H1 (cell line): ENCODE data around the gene EEPD1. TPM values are rescaled to one million over a fixed set of nuclear protein-coding genes. Genes with fewer than 3 reads are reported as not detected.

ENCODE experiments used
- RFX5 ChIP-seq: IDR thresholded peaks from 2 replicates; pipeline ENCODE4 v1.6.1; 2011; ENCODE audit warnings: low read depth, low read length, improper control_type of control experiment, borderline replicate concordance
- SUZ12 ChIP-seq: fragments of 200-600 bp; sonication (generic); IDR thresholded peaks from 2 replicates; pipeline ENCODE4 v1.6.1; 2012; ENCODE audit warnings: mild to moderate bottlenecking, inconsistent platforms, low read length, moderate library complexity, mixed read lengths
- TAF7 ChIP-seq: optimal IDR thresholded peaks from 2 replicates; pipeline ENCODE3; 2011; ENCODE audit warnings: low read depth, mild to moderate bottlenecking, inconsistent platforms, low read length, moderate library complexity, borderline replicate concordance
- polyA plus RNA-seq, 7 experiments: library from polyadenylated mRNA; depleted of rRNA in 3 of 7; stranded (reverse) in 5 of 7; unstranded in 2 of 7; fragments of >200 nt in 5 of 7; fragments of 200-250 nt in 2 of 7; gene quantifications; 1 replicate in 5 of 7; 2 replicates in 1 of 7; 4 replicates in 1 of 7; pipeline versions ENCODE4 v1.2.1 to v1.2.3, GENCODE V29; 2011 to 2013; ENCODE audit warnings: missing spikeins in 2 of 7, mixed read lengths in 2 of 7
- total RNA-seq: library from RNA; stranded (reverse); fragmentation: NEBNext Ultra II Directional; extraction: Animal tissue kit (Norgen Biotek cat#: 25700); gene quantifications from 2 replicates; pipeline ENCODE4 v1.2.1, GENCODE V29; 2021
- TF ChIP-seq, protein P1 (sequence below): IDR thresholded peaks from 2 replicates; pipeline ENCODE4 v1.6.1; 2012; ENCODE audit warnings: inconsistent platforms
- TF ChIP-seq, protein P2 (sequence below): IDR thresholded peaks from 2 replicates; pipeline ENCODE4 v1.6.1; 2011; ENCODE audit warnings: low read length, improper control_type of control experiment
- TF ChIP-seq, protein P3 (sequence below), 3 experiments: IDR thresholded peaks; 1 replicate in 2 of 3; 2 replicates in 1 of 3; pipeline versions ENCODE4 v1.5.1 to v1.6.1; 2011; ENCODE audit warnings: low read length in 3 of 3, mild to moderate bottlenecking in 3 of 3, inconsistent platforms in 2 of 3, low read depth in 1 of 3, moderate library complexity in 1 of 3; ENCODE audit not compliant: insufficient read depth in 1 of 3; ENCODE audit errors: control extremely low read depth in 1 of 3

EEPD1 gene
- total and polyA plus RNA-seq, 2 of the 8 experiments (the other 6 are each of a cell fraction or from before 2014, with no cell fraction given), result 3.1 to 7.8 TPM

DNA sequence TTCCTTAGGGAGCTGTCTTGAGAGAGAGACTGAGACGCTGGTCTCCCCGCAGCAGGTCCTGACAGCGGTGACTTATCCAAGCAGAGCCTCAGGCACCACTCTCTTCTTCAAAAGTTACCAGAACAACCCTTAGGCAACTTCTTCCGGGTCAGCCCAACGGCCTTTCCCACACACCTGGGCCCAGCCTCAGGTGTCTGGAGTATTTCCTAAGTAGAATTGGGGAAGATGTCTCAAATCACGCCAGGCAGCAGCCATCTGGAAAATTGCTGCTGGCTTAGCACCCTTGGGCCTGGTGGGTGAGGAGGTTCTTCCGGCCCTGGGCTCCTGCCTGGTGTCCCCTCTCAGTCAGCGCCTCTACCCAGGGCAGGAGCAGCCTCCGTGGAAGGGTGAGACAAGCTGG is 156.2 kb downstream of the EEPD1 start (continued):
- TF ChIP-seq SUZ12 (no peak), RFX5 (no peak), TAF7 (no peak)
- TF ChIP-seq, protein P1, sequence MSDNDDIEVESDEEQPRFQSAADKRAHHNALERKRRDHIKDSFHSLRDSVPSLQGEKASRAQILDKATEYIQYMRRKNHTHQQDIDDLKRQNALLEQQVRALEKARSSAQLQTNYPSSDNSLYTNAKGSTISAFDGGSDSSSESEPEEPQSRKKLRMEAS, result no peak
- TF ChIP-seq, protein P2, sequence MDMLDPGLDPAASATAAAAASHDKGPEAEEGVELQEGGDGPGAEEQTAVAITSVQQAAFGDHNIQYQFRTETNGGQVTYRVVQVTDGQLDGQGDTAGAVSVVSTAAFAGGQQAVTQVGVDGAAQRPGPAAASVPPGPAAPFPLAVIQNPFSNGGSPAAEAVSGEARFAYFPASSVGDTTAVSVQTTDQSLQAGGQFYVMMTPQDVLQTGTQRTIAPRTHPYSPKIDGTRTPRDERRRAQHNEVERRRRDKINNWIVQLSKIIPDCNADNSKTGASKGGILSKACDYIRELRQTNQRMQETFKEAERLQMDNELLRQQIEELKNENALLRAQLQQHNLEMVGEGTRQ, result no peak
- TF ChIP-seq, protein P3, sequence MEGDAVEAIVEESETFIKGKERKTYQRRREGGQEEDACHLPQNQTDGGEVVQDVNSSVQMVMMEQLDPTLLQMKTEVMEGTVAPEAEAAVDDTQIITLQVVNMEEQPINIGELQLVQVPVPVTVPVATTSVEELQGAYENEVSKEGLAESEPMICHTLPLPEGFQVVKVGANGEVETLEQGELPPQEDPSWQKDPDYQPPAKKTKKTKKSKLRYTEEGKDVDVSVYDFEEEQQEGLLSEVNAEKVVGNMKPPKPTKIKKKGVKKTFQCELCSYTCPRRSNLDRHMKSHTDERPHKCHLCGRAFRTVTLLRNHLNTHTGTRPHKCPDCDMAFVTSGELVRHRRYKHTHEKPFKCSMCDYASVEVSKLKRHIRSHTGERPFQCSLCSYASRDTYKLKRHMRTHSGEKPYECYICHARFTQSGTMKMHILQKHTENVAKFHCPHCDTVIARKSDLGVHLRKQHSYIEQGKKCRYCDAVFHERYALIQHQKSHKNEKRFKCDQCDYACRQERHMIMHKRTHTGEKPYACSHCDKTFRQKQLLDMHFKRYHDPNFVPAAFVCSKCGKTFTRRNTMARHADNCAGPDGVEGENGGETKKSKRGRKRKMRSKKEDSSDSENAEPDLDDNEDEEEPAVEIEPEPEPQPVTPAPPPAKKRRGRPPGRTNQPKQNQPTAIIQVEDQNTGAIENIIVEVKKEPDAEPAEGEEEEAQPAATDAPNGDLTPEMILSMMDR (IDR thresholded peaks at IDR 0.05; ENCODE audit: control extremely low read depth in 1 of 3, insufficient read depth in 1 of 3, low read depth in 1 of 3, low read length in 3 of 3), result no peak
